H1 (cell line): ENCODE data around the gene NOSIP. TPM values are rescaled to one million over a fixed set of nuclear protein-coding genes. Genes with fewer than 3 reads are reported as not detected.

Experiments used
- HDAC2 ChIP-seq, 2 experiments: fragments of 300-600 bp in 1 of 2; sonication (generic) in 1 of 2; IDR thresholded peaks; 2 replicates each; pipeline ENCODE4 v1.6.1; 2011 to 2012; ENCODE audit warnings: low read depth in 2 of 2, low read length in 2 of 2, mild to moderate bottlenecking in 2 of 2, moderate library complexity in 2 of 2, borderline replicate concordance in 1 of 2, inconsistent platforms in 1 of 2
- JUN ChIP-seq: IDR thresholded peaks from 2 replicates; pipeline ENCODE4 v1.6.1; 2011; ENCODE audit warnings: low read depth, mild to moderate bottlenecking, improper control_type of control experiment, low read length
- PHF8 ChIP-seq: fragments of 200-600 bp; sonication (generic); conservative IDR thresholded peaks from 2 replicates; pipeline ENCODE4 v1.7.1; 2012; ENCODE audit warnings: low read depth, mild to moderate bottlenecking, inconsistent platforms, low read length, moderate library complexity
- POLR2AphosphoS5 ChIP-seq: IDR thresholded peaks from 2 replicates; pipeline ENCODE4 v1.6.1; 2011; ENCODE audit warnings: low read depth, low read length
- ZNF274 ChIP-seq: IDR thresholded peaks from 2 replicates; pipeline ENCODE4 v1.7.0; 2012; ENCODE audit warnings: low read length, borderline replicate concordance; ENCODE audit errors: extremely low read depth
- polyA plus RNA-seq, 7 experiments: library from polyadenylated mRNA; depleted of rRNA in 3 of 7; stranded (reverse) in 5 of 7; unstranded in 2 of 7; fragments of >200 nt in 5 of 7; fragments of 200-250 nt in 2 of 7; gene quantifications; 1 replicate in 5 of 7; 2 replicates in 1 of 7; 4 replicates in 1 of 7; pipeline versions ENCODE4 v1.2.1 to v1.2.3, GENCODE V29; 2011 to 2013; ENCODE audit warnings: missing spikeins in 2 of 7, mixed read lengths in 2 of 7
- total RNA-seq: library from RNA; stranded (reverse); fragmentation: NEBNext Ultra II Directional; extraction: Animal tissue kit (Norgen Biotek cat#: 25700); gene quantifications from 2 replicates; pipeline ENCODE4 v1.2.1, GENCODE V29; 2021

The NOSIP gene
- total and polyA plus RNA-seq, 2 of the 8 experiments (the other 6 are each of a cell fraction or from before 2014, with no cell fraction given): 85.1 to 192 TPM

DNA sequence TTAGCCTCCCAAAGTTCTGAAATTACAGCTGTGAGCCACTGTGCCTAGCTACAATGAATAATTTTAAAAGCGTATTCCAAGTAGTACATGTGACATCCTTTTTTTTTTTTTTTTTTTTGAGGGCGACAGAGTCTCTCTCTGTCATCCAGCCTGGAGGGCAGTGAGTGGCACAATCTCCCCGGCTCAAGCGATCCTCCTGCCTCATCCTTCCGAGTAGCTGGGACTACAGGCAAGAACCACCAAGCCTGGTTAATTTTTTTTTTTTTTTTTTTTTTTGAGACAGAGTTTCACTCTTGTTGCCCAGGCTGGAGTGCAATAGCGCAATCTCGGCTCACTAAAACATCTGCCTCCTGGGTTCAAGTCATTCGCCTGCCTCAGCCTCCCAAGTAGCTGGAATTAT lies 6.9 kb upstream of the NOSIP start (continued):
- TF ChIP-seq PHF8 (no peak), POLR2AphosphoS5 (no peak), HDAC2 (IDR thresholded peaks at IDR 0.05; ENCODE audit: borderline replicate concordance in 1 of 2, low read depth in 2 of 2, low read length in 2 of 2) (no peak), ZNF274 (no peak), JUN (no peak)
